Heart right ventricle (tissue), 16 donors: ENCODE results near the gene ATP1B2. TPM values are rescaled to one million over a fixed set of nuclear protein-coding genes. Genes with fewer than 3 reads are reported as not detected.

ENCODE experiments used
- ATAC-seq, 8 donors: fragments of 200-7000 bp; cut with Tn5 transposase; one replicate each; pipeline ENCODE4 v1.9.1; 2020; ENCODE audit warnings: mild to moderate bottlenecking in 8 of 8, moderate library complexity in 8 of 8, moderate number of reproducible peaks in 1 of 8
- DNase-seq, 2 donors: peaks; one replicate each; pipeline ENCODE4 v3.0.0-alpha.2; 2020
- H3K27ac ChIP-seq, 10 donors: fragments of 200-600 bp; sonication (generic) in 2 of 10; one replicate each; pipeline versions ENCODE4 v1.5.0 to v1.8.0; 2020 to 2022; ENCODE audit warnings: mild to moderate bottlenecking in 3 of 10
- H3K27me3 ChIP-seq, 7 donors: fragments of 200-600 bp; one replicate each; pipeline ENCODE4 v1.8.0; 2021 to 2022; ENCODE audit warnings: mild to moderate bottlenecking in 2 of 7
- H3K36me3 ChIP-seq, 9 donors: fragments of 200-600 bp; sonication (generic) in 1 of 9; one replicate each; pipeline versions ENCODE4 v1.5.0 to v1.8.0; 2020 to 2022; ENCODE audit warnings: mild to moderate bottlenecking in 2 of 9
- H3K4me1 ChIP-seq, 9 donors: fragments of 200-600 bp; sonication (generic) in 1 of 9; one replicate each; pipeline versions ENCODE4 v1.5.0 to v1.8.0; 2020 to 2022; ENCODE audit warnings: mild to moderate bottlenecking in 4 of 9
- H3K4me3 ChIP-seq, 10 donors: fragments of 200-600 bp; sonication (generic) in 2 of 10; one replicate each; pipeline versions ENCODE4 v1.5.0 to v1.8.0; 2020 to 2022; ENCODE audit warnings: mild to moderate bottlenecking in 7 of 10, moderate library complexity in 2 of 10
- H3K9me3 ChIP-seq, 11 donors: fragments of 200-600 bp in 10 of 11; sonication (generic) in 2 of 11; one replicate each; pipeline versions ENCODE4 v1.5.0 to v1.8.0; 2013 to 2022; ENCODE audit warnings: mild to moderate bottlenecking in 2 of 11, control low read depth in 1 of 11, moderate library complexity in 1 of 11
- WGBS, 2 donors: extraction: QIAGEN DNeasy Blood & Tissue Kit; methylation state at CpG; one replicate each; pipeline ENCODE4 v1.1.7; 2013; ENCODE audit warnings: inconsistent platforms in 1 of 2; 5-methylcytosine and 5-hydroxymethylcytosine counted together
- intact Hi-C, 10 donors: fragments of 100-400 bp; cut with DNase I; formaldehyde crosslinking; loops; one replicate each; pipeline versions ENCODE4 v1.11.1 to v1.14.2; 2022
- polyA plus RNA-seq, 2 donors: library from polyadenylated mRNA; stranded (reverse); fragments of 200-250 nt; gene quantifications; one replicate each; pipeline ENCODE4 v1.2.3, GENCODE V29; 2013
- total RNA-seq, 10 donors: library from RNA; stranded (reverse); fragmentation: NEBNext Ultra II Directional in 3 of 10; extraction: Animal tissue kit (Norgen Biotek cat#: 25700) in 3 of 10; gene quantifications; one replicate each; pipeline versions ENCODE4 v1.2.1 to v1.2.4, GENCODE V29; 2021 to 2023
- TF ChIP-seq, protein P1 (sequence below), 9 donors: fragments of 200-600 bp; sonication (generic) in 2 of 9; IDR thresholded peaks; one replicate each; pipeline versions ENCODE4 v1.5.0 to v1.8.0; 2021 to 2022; ENCODE audit warnings: antibody characterized with exemption in 9 of 9, mild to moderate bottlenecking in 5 of 9, moderate library complexity in 1 of 9
- donor health status: Arrhythmogenic right ventricular cardiomyopathy.
- donor health status: ischemic (EF 13 %, LVEDD 7.1; RV severe dilation, severe dysfunction).
- donor health status: healthy with polysubstance abuse.
- donor health status: DM: no; HTN: yes; CAD: no.
- donor health status: DM: no; HTN: no; CAD: no.
- donor health status: ischemic (EF 25% LVEDD 6.9; RV normal size, moderate dysfunction).
- donor health status: ischemic (EF 25% LVEDD 5.7; RV mildly dilated, moderate dysfunction).
- donor health status: healthy.
- donor health status: DM: yes; HTN: yes; CAD: no.
- donor health status: Ischemic cardiomyopathy.
- donor health status: ischemic (EF 35%, LVEDD 5.7; RV mildly dilated, moderate dysfunction).
- donor health status: nonischemic (EF 11% LVEDD 7.7; RV severe dilation, severe dysfunction).
- donor health status: DM: yes; HTN: yes; CAD: no.
- donor health status: PGD.
- donor health status: ischemic (EF 29% LVEDD 5.4; RV normal size, mild dysfunction).
- donor health status: nonischemic (EF 23%, LVEDD 6.1; RV moderate dilation, normal function).

ATP1B2 gene
- total and polyA plus RNA-seq, 12 donors, result 0.91 to 6.5 (median 3.9) TPM

DNA sequence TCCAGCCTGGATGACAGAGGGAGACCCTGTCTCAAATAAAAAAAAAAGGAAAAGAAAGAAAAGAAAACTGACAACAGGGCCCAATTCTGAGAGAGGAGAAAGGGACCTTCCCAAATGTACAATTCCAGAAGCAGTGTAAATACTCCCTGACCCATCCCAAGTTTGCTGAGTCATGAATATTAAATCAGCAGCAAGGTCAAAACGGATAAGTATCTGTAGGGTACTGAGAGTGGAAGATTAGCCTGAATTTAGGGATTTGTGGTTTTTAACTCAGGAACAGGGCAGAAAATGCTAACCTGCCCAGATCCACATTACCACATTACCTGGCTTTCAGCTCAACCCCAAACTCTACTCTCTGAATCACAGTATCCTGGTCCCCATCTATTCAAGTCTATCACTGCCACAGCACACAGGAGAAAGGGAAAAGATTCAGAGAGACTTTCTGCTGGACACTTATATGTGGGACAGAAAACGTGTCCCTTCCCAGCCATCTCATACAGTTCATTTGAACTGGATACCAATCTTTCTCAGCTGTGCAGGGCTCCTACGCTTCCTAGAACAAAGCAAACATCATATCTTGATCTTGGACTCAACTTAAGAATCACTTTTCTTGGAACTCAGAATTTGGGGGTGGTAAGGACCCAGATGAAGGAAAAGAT is 39.0 kb upstream of the ATP1B2 start:
- TF ChIP-seq, protein P1, sequence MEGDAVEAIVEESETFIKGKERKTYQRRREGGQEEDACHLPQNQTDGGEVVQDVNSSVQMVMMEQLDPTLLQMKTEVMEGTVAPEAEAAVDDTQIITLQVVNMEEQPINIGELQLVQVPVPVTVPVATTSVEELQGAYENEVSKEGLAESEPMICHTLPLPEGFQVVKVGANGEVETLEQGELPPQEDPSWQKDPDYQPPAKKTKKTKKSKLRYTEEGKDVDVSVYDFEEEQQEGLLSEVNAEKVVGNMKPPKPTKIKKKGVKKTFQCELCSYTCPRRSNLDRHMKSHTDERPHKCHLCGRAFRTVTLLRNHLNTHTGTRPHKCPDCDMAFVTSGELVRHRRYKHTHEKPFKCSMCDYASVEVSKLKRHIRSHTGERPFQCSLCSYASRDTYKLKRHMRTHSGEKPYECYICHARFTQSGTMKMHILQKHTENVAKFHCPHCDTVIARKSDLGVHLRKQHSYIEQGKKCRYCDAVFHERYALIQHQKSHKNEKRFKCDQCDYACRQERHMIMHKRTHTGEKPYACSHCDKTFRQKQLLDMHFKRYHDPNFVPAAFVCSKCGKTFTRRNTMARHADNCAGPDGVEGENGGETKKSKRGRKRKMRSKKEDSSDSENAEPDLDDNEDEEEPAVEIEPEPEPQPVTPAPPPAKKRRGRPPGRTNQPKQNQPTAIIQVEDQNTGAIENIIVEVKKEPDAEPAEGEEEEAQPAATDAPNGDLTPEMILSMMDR (IDR thresholded peaks at IDR 0.05), result no peak
- DNase-seq, result no peak
- Histone ChIP-seq H3K4me3 (peak overlapping the region in 1 of 10 donors; percentile 84), H3K27me3 (no peaks in the 10 kb centered on the region), H3K27ac (peak overlapping the region in 5 of 10 donors; percentile 1 to 31 (median 17)), H3K4me1 (peaks cover 5 to 65% (median 43%) of the 10 kb centered on the region in 9 donors), H3K9me3 (no peaks in the 10 kb centered on the region), H3K36me3 (peaks cover 0 to 30% (median 5%) of the 10 kb centered on the region in 9 donors)
- intact Hi-C loops, result loop anchor here in 1 of 10 donors (5.0 kb wide), 1 partner anchor 76 kb away; the partner anchor contains the start of genes TP53 and WRAP53
- 50 to 53% methylated on average over 3 of the region's 3 CpGs for WGBS, 2 donors
- ATAC-seq, result no peak

DNA sequence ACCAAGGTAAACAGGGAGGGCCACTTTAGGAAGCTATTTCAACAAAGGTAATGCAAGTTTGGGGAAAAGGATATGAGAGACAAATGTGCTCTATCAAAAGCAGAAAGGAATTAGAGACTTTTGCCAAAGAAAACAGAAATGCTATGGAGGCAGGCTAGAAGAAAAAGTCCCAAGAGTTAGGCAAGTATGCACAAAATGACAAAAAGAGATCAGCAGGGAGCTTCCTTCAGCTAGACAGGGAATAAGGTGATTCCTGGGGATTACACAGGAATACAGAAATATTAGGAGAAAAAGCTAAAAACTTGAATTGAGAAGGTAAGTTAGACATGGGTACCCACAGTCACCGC is 38.5 kb upstream of the ATP1B2 start:
- TF ChIP-seq, protein P1 (IDR thresholded peaks at IDR 0.05), result no peak
- Histone ChIP-seq H3K9me3 (no peaks in the 10 kb centered on the region), H3K36me3 (peaks cover 0 to 30% (median 5%) of the 10 kb centered on the region in 9 donors), H3K4me1 (peaks cover 5 to 60% (median 38%) of the 10 kb centered on the region in 9 donors), H3K27ac (peak overlapping the region in 2 of 10 donors; percentile 1 to 24), H3K4me3 (peak overlapping the region in 1 of 10 donors; percentile 84), H3K27me3 (no peaks in the 10 kb centered on the region)
- DNase-seq (no peak), ATAC-seq (no peak)
- intact Hi-C loops, result loop anchor here in 1 of 10 donors (5.0 kb wide), 1 partner anchor 75 kb away; the partner anchor contains the start of genes TP53 and WRAP53
- WGBS, 2 donors, result 89 to 94% methylated on average over 1 of the region's 1 CpG

DNA sequence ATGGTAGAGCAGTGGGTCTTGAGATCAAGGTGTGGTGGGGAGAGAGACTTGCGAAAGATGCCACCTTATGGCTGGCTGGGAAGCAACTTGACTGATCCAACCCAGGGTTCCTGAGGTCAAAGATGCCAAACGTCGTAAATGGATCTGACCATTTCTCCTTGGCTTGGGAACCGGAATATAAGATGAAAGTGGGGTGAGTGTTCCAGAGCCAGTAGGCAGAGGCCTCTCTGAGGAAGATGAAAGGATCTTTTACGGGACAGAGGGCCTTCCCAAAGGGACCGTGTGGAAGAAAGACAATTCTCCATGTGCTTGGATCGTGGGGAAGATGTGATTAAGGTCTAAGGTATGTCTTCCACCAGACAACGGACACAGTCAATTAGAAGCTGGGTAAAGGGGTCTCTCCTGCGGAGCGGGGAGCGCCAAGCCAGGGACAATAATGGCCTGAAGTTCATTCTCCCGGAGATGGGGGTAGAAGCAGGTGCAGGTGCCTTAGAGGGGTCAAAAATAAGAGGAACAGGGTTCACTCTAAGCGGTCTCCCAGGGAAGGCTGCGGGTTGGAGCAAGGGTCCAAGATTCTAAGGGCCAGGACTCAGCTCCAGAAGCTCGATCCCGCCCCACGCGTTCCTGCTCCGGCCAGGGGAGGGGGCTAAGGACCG is 36.8 kb upstream of the ATP1B2 start:
- no peaks in the 10 kb centered on the region for H3K9me3 ChIP-seq
- TF ChIP-seq, protein P1 (IDR thresholded peaks at IDR 0.05), result peak in 1 of 9 donors; percentile 18
- peak overlapping the region; percentile 76 to 98 (median 92) for H3K27ac ChIP-seq
- ATAC-seq (no peak), DNase-seq (no peak)
- H3K4me1 ChIP-seq, result peaks cover 5 to 59% (median 34%) of the 10 kb centered on the region in 9 donors
- intact Hi-C loops, result loop anchor here in 2 of 10 donors (2.0 to 5.0 kb wide), 2 partner anchors 73 kb away; partner anchors contain the start of genes TP53 (in 2 of the 2) and WRAP53 (in 1 of the 2)
- peak overlapping the region; percentile 45 to 96 (median 88) for H3K4me3 ChIP-seq
- H3K27me3 ChIP-seq, result no peaks in the 10 kb centered on the region
- WGBS, 2 donors, result 6% methylated on average over 19 to 20 of the region's 20 CpGs
- H3K36me3 ChIP-seq, result peaks cover 0 to 23% (median 5%) of the 10 kb centered on the region in 9 donors
